ENCODE results near the gene ANKRD28. TPM values are rescaled to one million over a fixed set of nuclear protein-coding genes. Genes with fewer than 3 reads are reported as not detected.
A peak's percentile ranks its signal among the peaks of the same experiment; 100 is the strongest.

The ANKRD28 gene
- total and polyA plus RNA-seq, 9 of the 15 experiments (the other 6 are each of a cell fraction or from before 2014, with no cell fraction given) = 11.7 to 66.0 (median 36.7) TPM

DNA sequence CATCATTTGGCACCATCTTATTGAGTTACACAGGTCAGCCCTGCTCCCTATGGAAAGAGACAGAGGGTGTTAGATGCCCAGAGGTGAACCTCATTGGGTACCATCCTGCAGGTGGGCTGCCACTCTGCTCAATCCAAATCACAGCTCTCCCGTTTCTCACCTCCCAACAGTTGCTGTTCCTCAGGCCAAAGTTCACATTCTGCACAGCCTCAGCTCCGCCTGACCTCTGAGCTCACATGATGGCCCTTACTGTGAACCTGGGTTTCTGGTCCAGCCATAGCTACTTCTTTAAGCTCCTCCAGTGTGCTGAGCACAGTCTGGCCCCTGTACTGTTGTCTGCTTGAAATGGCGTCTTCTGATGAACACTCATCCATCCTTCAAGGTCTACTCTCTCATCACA is 148.4 kb downstream of the ANKRD28 start (continued):
- TF ChIP-seq THRA (IDR thresholded peaks at IDR 0.05) = no peak
- TF ChIP-seq ZSCAN32 (CRISPR knock-in tag; IDR thresholded peaks at IDR 0.05) = no peak
- no peak for TF ChIP-seq THAP7 (CRISPR knock-in tag; IDR thresholded peaks at IDR 0.05)
- TF ChIP-seq, protein P1, sequence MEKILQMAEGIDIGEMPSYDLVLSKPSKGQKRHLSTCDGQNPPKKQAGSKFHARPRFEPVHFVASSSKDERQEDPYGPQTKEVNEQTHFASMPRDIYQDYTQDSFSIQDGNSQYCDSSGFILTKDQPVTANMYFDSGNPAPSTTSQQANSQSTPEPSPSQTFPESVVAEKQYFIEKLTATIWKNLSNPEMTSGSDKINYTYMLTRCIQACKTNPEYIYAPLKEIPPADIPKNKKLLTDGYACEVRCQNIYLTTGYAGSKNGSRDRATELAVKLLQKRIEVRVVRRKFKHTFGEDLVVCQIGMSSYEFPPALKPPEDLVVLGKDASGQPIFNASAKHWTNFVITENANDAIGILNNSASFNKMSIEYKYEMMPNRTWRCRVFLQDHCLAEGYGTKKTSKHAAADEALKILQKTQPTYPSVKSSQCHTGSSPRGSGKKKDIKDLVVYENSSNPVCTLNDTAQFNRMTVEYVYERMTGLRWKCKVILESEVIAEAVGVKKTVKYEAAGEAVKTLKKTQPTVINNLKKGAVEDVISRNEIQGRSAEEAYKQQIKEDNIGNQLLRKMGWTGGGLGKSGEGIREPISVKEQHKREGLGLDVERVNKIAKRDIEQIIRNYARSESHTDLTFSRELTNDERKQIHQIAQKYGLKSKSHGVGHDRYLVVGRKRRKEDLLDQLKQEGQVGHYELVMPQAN (IDR thresholded peaks at IDR 0.05; ENCODE audit: borderline replicate concordance) = no peak

- H3K36me3 ChIP-seq (ENCODE audit: control insufficient read depth, insufficient read depth, low read length) = no peaks in the 10 kb centered on the region
- intact Hi-C loops (cut with micrococcal nuclease) (no loop called here), in situ Hi-C loops (cut with MboI) (loop anchor here (25.0 kb wide), 1 partner anchor 890 kb away; no protein-coding TSS in a partner anchor)
- H3K9me1 ChIP-seq (ENCODE audit: control insufficient read depth, insufficient read depth, low read length) = no peaks in the 10 kb centered on the region
- no peak for DNase-seq (ENCODE audit: extremely low read depth in 1 of 4, low spot score in 3 of 4)
- 24% methylated on average over 4 of the region's 4 CpGs for WGBS (ENCODE audit: insufficient coverage, low coverage, missing lambda C conversion rate)
- no peak overlapping the region for H3K4me3 ChIP-seq
- H3K9me3 ChIP-seq (replicated peaks; ENCODE audit: control insufficient read depth, insufficient read depth, low read depth, low read length) = no peaks in the 10 kb centered on the region
- no peak for FAIRE-seq
- H3K27me3 ChIP-seq (ENCODE audit: control insufficient read depth in 2 of 2, insufficient read depth in 2 of 2, low read length in 2 of 2) = peaks cover 23 to 39% of the 10 kb centered on the region in 2 experiments
- no peak overlapping the region for H3K4me2 ChIP-seq (ENCODE audit: insufficient read depth, low read length)
- BruUV-seq (replicated peaks) = no TSS peak
- 0 out of 5 replicates have a peak, but pooled peaks cover 0 to 2% of the 10 kb centered on the region in 2 experiments for H3K4me1 ChIP-seq (replicated peaks in 1 of 2; ENCODE audit: control insufficient read depth in 2 of 2, insufficient read depth in 2 of 2, low read length in 2 of 2)
- no peaks in the 10 kb centered on the region for H3K79me2 ChIP-seq (ENCODE audit: control insufficient read depth, insufficient read depth, low read length)
- ChIA-PET POLR2A (no interaction called here), CTCF (ENCODE audit: low intra/inter-chr PET ratio) (interaction anchor here (0.6 kb wide), 1 partner anchor 32 kb away, joined by 3 read pairs; no protein-coding TSS in a partner anchor)
- 0 out of 2 replicates have a peak, but pooled peaks have one; percentile 39 for TF ChIP-seq GABPA (tag; conservative IDR thresholded peaks at IDR 0.05; ENCODE audit: low read depth)
- TF ChIP-seq RHOXF2B (CRISPR knock-in tag; conservative IDR thresholded peaks at IDR 0.05) = no peak
- TF ChIP-seq RAD51 (IDR thresholded peaks at IDR 0.05; ENCODE audit: borderline replicate concordance, low read depth) = no peak
- no peak for TF ChIP-seq NFYB (IDR thresholded peaks at IDR 0.05; ENCODE audit: extremely low read depth, insufficient read length)
- TF ChIP-seq, protein P2, sequence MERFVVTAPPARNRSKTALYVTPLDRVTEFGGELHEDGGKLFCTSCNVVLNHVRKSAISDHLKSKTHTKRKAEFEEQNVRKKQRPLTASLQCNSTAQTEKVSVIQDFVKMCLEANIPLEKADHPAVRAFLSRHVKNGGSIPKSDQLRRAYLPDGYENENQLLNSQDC (CRISPR knock-in tag; IDR thresholded peaks at IDR 0.05) = no peak
- no peak for TF ChIP-seq POLR2H (tag; IDR thresholded peaks at IDR 0.05; ENCODE audit: low read depth)
- TF ChIP-seq, protein P3, sequence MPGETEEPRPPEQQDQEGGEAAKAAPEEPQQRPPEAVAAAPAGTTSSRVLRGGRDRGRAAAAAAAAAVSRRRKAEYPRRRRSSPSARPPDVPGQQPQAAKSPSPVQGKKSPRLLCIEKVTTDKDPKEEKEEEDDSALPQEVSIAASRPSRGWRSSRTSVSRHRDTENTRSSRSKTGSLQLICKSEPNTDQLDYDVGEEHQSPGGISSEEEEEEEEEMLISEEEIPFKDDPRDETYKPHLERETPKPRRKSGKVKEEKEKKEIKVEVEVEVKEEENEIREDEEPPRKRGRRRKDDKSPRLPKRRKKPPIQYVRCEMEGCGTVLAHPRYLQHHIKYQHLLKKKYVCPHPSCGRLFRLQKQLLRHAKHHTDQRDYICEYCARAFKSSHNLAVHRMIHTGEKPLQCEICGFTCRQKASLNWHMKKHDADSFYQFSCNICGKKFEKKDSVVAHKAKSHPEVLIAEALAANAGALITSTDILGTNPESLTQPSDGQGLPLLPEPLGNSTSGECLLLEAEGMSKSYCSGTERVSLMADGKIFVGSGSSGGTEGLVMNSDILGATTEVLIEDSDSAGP (CRISPR knock-in tag; IDR thresholded peaks at IDR 0.05) = no peak
- no peak for ATAC-seq
- H2AFZ ChIP-seq (ENCODE audit: low read depth, low read length) = no peak overlapping the region
- no peak overlapping the region for H3K9ac ChIP-seq (ENCODE audit: insufficient read depth in 1 of 2, low read depth in 2 of 2, low read length in 2 of 2)
- no peaks in the 10 kb centered on the region for H4K20me1 ChIP-seq (replicated peaks; ENCODE audit: control insufficient read depth, insufficient read depth, low read length)
- H3K27ac ChIP-seq (ENCODE audit: extremely low read depth, low read depth, low read length) = no peak overlapping the region
These were observed 150.1 kb downstream of the ANKRD28 start for GRCh38 chr3:15647611-15648167.

Measured in K562 (cell line).